Heart left ventricle (tissue), 16 donors: ENCODE results near the gene SEPTIN1. TPM values are rescaled to one million over a fixed set of nuclear protein-coding genes. Genes with fewer than 3 reads are reported as not detected.

ENCODE experiments used
- ATAC-seq, 4 donors: fragments of 200-7000 bp; cut with Tn5 transposase; one replicate each; pipeline ENCODE4 v1.9.1; 2020 to 2022; ENCODE audit warnings: moderate library complexity in 4 of 4, mild to moderate bottlenecking in 3 of 4, moderate number of reproducible peaks in 1 of 4
- DNase-seq, 5 donors: peaks; one replicate each; pipeline ENCODE4 v3.0.0-alpha.2; 2020
- H3K27ac ChIP-seq, 12 donors: fragments of 200-600 bp; sonication (generic) in 4 of 12; one replicate each; pipeline versions ENCODE4 v1.5.0 to v1.8.0; 2016 to 2022; ENCODE audit warnings: mild to moderate bottlenecking in 2 of 12
- H3K27me3 ChIP-seq, 9 donors: fragments of 200-600 bp; sonication (generic) in 2 of 9; one replicate each; pipeline versions ENCODE4 v1.5.1 to v1.8.0; 2016 to 2022; ENCODE audit warnings: mild to moderate bottlenecking in 3 of 9
- H3K36me3 ChIP-seq, 9 donors: fragments of 200-600 bp; sonication (generic) in 2 of 9; one replicate each; pipeline versions ENCODE4 v1.5.0 to v1.8.0; 2018 to 2022; ENCODE audit warnings: mild to moderate bottlenecking in 2 of 9
- H3K4me1 ChIP-seq, 12 donors: fragments of 200-600 bp; sonication (generic) in 4 of 12; one replicate each; pipeline versions ENCODE4 v1.5.0 to v1.8.0; 2016 to 2022; ENCODE audit warnings: mild to moderate bottlenecking in 3 of 12
- H3K4me3 ChIP-seq, 12 donors: fragments of 200-600 bp; sonication (generic) in 4 of 12; one replicate each; pipeline versions ENCODE4 v1.5.0 to v1.8.0; 2017 to 2022; ENCODE audit warnings: mild to moderate bottlenecking in 9 of 12, moderate library complexity in 4 of 12
- H3K9me3 ChIP-seq, 12 donors: fragments of 200-600 bp; sonication (generic) in 4 of 12; one replicate each; pipeline versions ENCODE4 v1.5.0 to v1.8.0; 2016 to 2022; ENCODE audit warnings: mild to moderate bottlenecking in 1 of 12
- POLR2A ChIP-seq, 2 donors: fragments of 450-650 bp; IDR thresholded peaks; one replicate each; pipeline ENCODE4 v1.6.1; 2017; ENCODE audit warnings: antibody characterized with exemption in 2 of 2, mild to moderate bottlenecking in 2 of 2, moderate library complexity in 2 of 2
- WGBS, 4 donors: extraction: QIAGEN DNeasy Blood & Tissue Kit in 2 of 4; methylation state at CpG; one replicate each; pipeline versions ENCODE4 v1.1.5 to v1.1.7; 2013 to 2018; 5-methylcytosine and 5-hydroxymethylcytosine counted together
- intact Hi-C, 10 donors: fragments of 100-400 bp; cut with DNase I; formaldehyde crosslinking; loops; one replicate each; pipeline versions ENCODE4 v1.11.1 to v1.14.2; 2022
- polyA plus RNA-seq, 2 donors: library from polyadenylated mRNA; stranded (reverse); fragments of 200-250 nt; gene quantifications; one replicate each; pipeline ENCODE4 v1.2.3, GENCODE V29; 2013
- total RNA-seq, 9 donors: library from RNA; depleted of rRNA in 2 of 9; stranded (reverse); fragments of >200 nt in 2 of 9; fragmentation: NEBNext Ultra II Directional in 3 of 9; extraction: Animal tissue kit (Norgen Biotek cat#: 25700) in 3 of 9; gene quantifications; one replicate each; pipeline versions ENCODE4 v1.1.0 to v1.2.4, GENCODE V29; 2016 to 2023
- TF ChIP-seq, protein P1 (sequence below), 12 donors: fragments of 200-600 bp; sonication (generic) in 4 of 12; IDR thresholded peaks; one replicate each; pipeline versions ENCODE4 v1.5.0 to v1.8.0; 2018 to 2022; ENCODE audit warnings: antibody characterized with exemption in 12 of 12, mild to moderate bottlenecking in 5 of 12
- donor health status: ischemic (EF 13 %, LVEDD 7.1; RV severe dilation, severe dysfunction).
- donor health status: healthy with polysubstance abuse.
- donor health status: DM: no; HTN: yes; CAD: no.
- donor health status: DM: no; HTN: no; CAD: no.
- donor health status: ischemic (EF 25% LVEDD 6.9; RV normal size, moderate dysfunction).
- donor health status: ischemic (EF 25% LVEDD 5.7; RV mildly dilated, moderate dysfunction).
- donor health status: healthy.
- donor health status: DM: yes; HTN: yes; CAD: no.
- donor health status: ischemic (EF 35%, LVEDD 5.7; RV mildly dilated, moderate dysfunction).
- donor health status: nonischemic (EF 11% LVEDD 7.7; RV severe dilation, severe dysfunction).
- donor health status: DM: yes; HTN: yes; CAD: no.
- donor health status: PGD.
- donor health status: ischemic (EF 29% LVEDD 5.4; RV normal size, mild dysfunction).
- donor health status: nonischemic (EF 23%, LVEDD 6.1; RV moderate dilation, normal function).

SEPTIN1 gene
- total and polyA plus RNA-seq, 11 donors = 0.44 to 9.2 (median 1.5) TPM; not detected in 1

DNA sequence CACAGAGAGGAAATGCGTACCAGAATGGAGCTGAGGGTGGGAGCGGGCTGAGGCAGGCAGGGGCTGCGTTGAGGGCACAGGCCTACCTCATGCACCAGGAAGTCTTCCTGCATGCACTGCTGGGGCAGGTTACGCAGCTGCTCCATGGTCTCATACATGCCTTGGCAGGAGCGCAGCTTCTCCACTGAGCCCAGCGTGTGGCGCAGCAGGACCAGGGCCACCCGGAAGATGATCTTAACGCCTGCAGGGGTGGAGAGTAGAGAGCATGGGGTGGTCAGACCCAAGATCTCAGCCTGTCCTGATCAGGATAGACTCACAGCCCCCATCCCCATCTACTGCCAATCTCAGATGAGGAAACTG lies 23.8 kb downstream of the SEPTIN1 start:
- peaks cover 0 to 72% (median 56%) of the 10 kb centered on the region in 9 donors for H3K36me3 ChIP-seq
- H3K4me1 ChIP-seq = peaks cover 5 to 28% (median 20%) of the 10 kb centered on the region in 12 donors
- H3K4me3 ChIP-seq = no peak overlapping the region
- intact Hi-C loops = loop anchor here in 3 of 10 donors (5.0 to 10.0 kb wide), 3 partner anchors 39 to 264 kb away; partner anchors contain the start of genes TBX6 (in 1 of the 3), YPEL3 (in 1 of the 3) and ZNF48 (in 1 of the 3)
- ATAC-seq (no peak), DNase-seq (no peak)
- TF ChIP-seq POLR2A (IDR thresholded peaks at IDR 0.05) = no peak
- TF ChIP-seq, protein P1, sequence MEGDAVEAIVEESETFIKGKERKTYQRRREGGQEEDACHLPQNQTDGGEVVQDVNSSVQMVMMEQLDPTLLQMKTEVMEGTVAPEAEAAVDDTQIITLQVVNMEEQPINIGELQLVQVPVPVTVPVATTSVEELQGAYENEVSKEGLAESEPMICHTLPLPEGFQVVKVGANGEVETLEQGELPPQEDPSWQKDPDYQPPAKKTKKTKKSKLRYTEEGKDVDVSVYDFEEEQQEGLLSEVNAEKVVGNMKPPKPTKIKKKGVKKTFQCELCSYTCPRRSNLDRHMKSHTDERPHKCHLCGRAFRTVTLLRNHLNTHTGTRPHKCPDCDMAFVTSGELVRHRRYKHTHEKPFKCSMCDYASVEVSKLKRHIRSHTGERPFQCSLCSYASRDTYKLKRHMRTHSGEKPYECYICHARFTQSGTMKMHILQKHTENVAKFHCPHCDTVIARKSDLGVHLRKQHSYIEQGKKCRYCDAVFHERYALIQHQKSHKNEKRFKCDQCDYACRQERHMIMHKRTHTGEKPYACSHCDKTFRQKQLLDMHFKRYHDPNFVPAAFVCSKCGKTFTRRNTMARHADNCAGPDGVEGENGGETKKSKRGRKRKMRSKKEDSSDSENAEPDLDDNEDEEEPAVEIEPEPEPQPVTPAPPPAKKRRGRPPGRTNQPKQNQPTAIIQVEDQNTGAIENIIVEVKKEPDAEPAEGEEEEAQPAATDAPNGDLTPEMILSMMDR (IDR thresholded peaks at IDR 0.05) = no peak
- no peaks in the 10 kb centered on the region for H3K27me3 ChIP-seq
- H3K9me3 ChIP-seq = no peaks in the 10 kb centered on the region
- no peak overlapping the region for H3K27ac ChIP-seq
- WGBS, 4 donors = 90 to 93% (median 92%) methylated on average over 9 of the region's 9 CpGs

DNA sequence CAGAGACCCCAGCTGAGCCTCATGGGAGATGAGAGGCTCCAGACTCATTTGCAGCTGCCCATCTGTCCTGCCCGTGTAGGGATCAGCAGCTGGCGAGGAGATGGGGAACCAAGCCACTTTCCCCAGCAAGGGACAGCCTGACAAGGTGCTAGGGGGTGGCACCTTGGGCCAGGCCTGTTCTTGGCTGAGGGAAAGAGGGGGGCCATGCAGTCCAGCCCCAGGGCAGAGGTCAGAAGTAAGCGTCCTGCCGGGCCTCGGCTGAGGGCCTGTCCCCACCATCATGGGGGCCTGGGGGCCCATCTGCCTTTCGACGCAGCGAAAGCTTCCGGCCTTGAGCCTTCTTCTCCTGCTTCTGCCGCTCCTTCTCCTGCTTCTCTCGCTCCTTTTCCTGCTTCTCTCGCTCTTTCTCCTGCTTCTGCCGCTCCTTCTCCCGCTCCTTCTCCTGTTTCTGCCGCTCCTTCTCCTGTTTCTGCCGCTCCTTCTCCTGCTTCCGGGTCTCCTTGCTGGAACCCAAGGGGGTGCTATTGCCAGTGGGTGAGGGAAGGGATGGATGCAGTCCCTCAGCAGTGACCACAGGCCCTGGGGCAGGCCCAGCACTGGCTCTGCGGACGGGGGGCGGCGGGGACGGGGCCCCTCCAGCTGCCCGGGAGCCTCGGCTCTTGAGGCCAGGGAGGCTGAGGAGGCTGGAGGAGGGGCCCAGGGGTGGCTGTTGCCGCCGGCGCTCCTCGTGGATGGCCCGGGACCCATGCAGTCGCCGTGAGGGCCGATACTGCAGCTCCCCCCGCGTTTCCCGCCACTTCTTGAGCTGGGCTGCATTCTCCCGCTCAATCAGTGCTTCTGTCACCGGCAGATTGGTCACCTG lies 24.4 kb downstream of the SEPTIN1 start:
- intact Hi-C loops = loop anchor here in 3 of 10 donors (5.0 to 10.0 kb wide), 3 partner anchors 39 to 263 kb away; partner anchors contain the start of genes TBX6 (in 1 of the 3), YPEL3 (in 1 of the 3) and ZNF48 (in 1 of the 3)
- no peaks in the 10 kb centered on the region for H3K9me3 ChIP-seq
- ATAC-seq (no peak), DNase-seq (no peak)
- H3K36me3 ChIP-seq = peaks cover 0 to 72% (median 58%) of the 10 kb centered on the region in 9 donors
- no peak for TF ChIP-seq POLR2A (IDR thresholded peaks at IDR 0.05)
- no peaks in the 10 kb centered on the region for H3K27me3 ChIP-seq
- peaks cover 5 to 33% (median 24%) of the 10 kb centered on the region in 12 donors for H3K4me1 ChIP-seq
- no peak overlapping the region for H3K27ac ChIP-seq
- WGBS, 4 donors = 84 to 90% (median 87%) methylated on average over 36 to 37 of the region's 37 CpGs
- H3K4me3 ChIP-seq = no peak overlapping the region

DNA sequence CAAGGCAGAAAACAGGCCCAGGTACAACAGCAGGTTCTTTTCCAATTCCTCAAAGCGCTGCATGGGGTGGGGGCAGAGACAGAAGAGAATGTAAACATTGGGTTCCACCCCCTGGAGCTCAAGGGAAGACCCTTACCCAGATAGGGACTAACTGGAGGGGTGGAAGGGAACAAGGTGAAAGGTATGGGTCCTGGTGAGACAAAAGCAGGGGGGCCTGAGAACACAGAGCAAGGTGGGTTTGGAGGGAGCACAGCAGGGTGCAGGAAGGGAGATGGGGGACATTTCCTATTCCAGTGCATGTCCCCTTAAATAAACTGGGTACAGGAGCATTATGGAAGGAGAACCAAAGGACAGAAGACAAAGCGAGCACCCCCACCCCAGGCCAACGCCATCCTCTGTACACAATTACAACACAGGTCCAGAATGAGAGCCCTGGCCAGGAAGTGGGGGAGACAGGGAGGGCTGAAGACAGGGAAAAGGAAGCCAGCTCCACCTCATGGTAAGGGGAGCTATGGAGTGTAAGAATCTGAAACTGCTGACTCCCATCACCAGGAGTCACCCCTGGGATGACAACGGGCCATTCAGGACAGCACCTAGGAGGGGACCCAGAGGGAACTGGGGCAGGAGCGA lies 25.2 kb downstream of the SEPTIN1 start:
- intact Hi-C loops = loop anchor here in 3 of 10 donors (5.0 to 10.0 kb wide), 3 partner anchors 40 to 262 kb away; partner anchors contain the start of genes TBX6 (in 1 of the 3), YPEL3 (in 1 of the 3) and ZNF48 (in 1 of the 3)
- Histone ChIP-seq H3K27me3 (no peaks in the 10 kb centered on the region), H3K9me3 (no peaks in the 10 kb centered on the region), H3K4me1 (peaks cover 9 to 41% (median 31%) of the 10 kb centered on the region in 12 donors), H3K27ac (peak overlapping the region in 1 of 12 donors; percentile 92), H3K4me3 (no peak overlapping the region), H3K36me3 (peaks cover 0 to 72% (median 58%) of the 10 kb centered on the region in 9 donors)
- no peak for ATAC-seq
- no peak for DNase-seq
- TF ChIP-seq, protein P1 (IDR thresholded peaks at IDR 0.05) = no peak
- TF ChIP-seq POLR2A (IDR thresholded peaks at IDR 0.05) = no peak
- 60 to 81% (median 70%) methylated on average over 5 of the region's 5 CpGs for WGBS, 4 donors

DNA sequence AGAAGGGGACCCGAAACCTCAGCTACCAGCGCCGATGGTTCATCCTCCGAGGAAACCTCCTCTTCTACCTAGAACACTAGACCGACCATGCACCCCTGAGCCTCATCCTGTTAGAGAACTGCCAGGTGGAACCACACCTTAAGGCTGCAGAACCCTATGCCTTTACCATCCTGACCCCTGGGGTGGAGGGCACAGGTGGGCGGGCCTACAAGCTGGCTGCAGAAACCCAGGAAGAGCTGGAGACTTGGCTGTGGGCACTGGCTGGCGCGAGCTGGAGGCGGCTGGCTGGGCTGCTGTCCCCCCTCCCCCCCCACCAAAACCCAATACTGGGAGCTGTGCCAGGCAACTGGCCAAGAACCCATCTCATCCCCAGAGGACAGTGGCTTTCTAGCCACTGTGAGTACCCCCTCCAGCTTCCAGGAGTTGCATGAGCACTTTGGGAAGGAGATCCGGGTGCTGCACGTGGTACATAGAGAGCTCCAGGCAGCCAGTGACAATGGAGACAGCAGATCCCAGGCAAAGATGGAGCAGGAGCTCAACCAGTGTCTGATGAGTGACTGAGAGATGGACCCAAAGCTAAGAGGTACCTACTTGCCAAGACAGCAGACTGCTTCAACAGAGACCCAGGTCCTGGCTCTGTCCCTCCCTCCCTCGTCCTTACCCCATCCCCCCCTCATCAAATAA lies 25.8 kb downstream of the SEPTIN1 start:
- intact Hi-C loops = loop anchor here in 3 of 10 donors (1.0 to 10.0 kb wide), 4 partner anchors 12 to 262 kb away; partner anchors contain the start of genes TBX6 (in 1 of the 3), YPEL3 (in 1 of the 3) and ZNF48 (in 1 of the 3)
- DNase-seq (peak in 1 of 5 donors; percentile 29), ATAC-seq (no peak)
- Histone ChIP-seq H3K4me3 (peak overlapping the region in 6 of 12 donors; percentile 68 to 99 (median 84)), H3K27ac (peak overlapping the region in 9 of 12 donors; percentile 92 to 99 (median 94)), H3K36me3 (peaks cover 0 to 72% (median 59%) of the 10 kb centered on the region in 9 donors), H3K4me1 (peaks cover 12 to 47% (median 37%) of the 10 kb centered on the region in 12 donors), H3K9me3 (no peaks in the 10 kb centered on the region), H3K27me3 (no peaks in the 10 kb centered on the region)
- TF ChIP-seq, protein P1 (IDR thresholded peaks at IDR 0.05) = no peak
- TF ChIP-seq POLR2A (IDR thresholded peaks at IDR 0.05) = no peak
- WGBS, 4 donors = 62 to 75% (median 69%) methylated on average over 8 to 12 of the region's 12 CpGs
